Neural crest cell (in vitro differentiated cells): ENCODE data around the gene RNF225. TPM values are rescaled to one million over a fixed set of nuclear protein-coding genes. Genes with fewer than 3 reads are reported as not detected.

Experiments
- DNase-seq: peaks from one replicate; pipeline ENCODE4 v3.0.0; 2021; ENCODE audit warnings: low read depth, mixed read lengths, low spot score
- H3K27ac Mint-ChIP-seq: one replicate; pipeline ENCODE4 v1.8.0; 2021; ENCODE audit warnings: mild to moderate bottlenecking, mixed read lengths; ENCODE audit not compliant: unreplicated experiment
- H3K27me3 Mint-ChIP-seq: 2 replicates; pipeline ENCODE4 v1.8.0; 2021; ENCODE audit warnings: low read depth, mild to moderate bottlenecking, mixed read lengths
- H3K36me3 Mint-ChIP-seq: 2 replicates; pipeline ENCODE4 v1.8.0; 2021; ENCODE audit warnings: low read depth, mild to moderate bottlenecking, mixed read lengths
- H3K4me1 Mint-ChIP-seq: 2 replicates; pipeline ENCODE4 v1.8.0; 2021; ENCODE audit warnings: mixed read lengths
- H3K4me3 Mint-ChIP-seq: one replicate; pipeline ENCODE4 v1.8.0; 2021; ENCODE audit warnings: mild to moderate bottlenecking, mixed read lengths
- H3K9me3 Mint-ChIP-seq: 2 replicates; pipeline ENCODE4 v1.8.0; 2021; ENCODE audit warnings: mixed read lengths
- CTCF ChIP-seq: fragments of 200-600 bp; sonication (generic); conservative IDR thresholded peaks from 2 replicates; pipeline ENCODE4 v1.5.0; 2021; ENCODE audit warnings: antibody characterized with exemption, mild to moderate bottlenecking
- total RNA-seq: library from RNA; stranded (reverse); gene quantifications from 2 replicates; pipeline ENCODE4 v1.2.1, GENCODE V29; 2021

Gene RNF225
- total RNA-seq, 1 donor from 2014 or later = 1.5 TPM

- Mint-ChIP-seq H3K27ac (peak overlapping the region; percentile 99), H3K4me1 (peaks cover 15% of the 10 kb centered on the region), H3K36me3 (no peaks in the 10 kb centered on the region), H3K9me3 (no peaks in the 10 kb centered on the region), H3K27me3 (peaks cover 2% of the 10 kb centered on the region), H3K4me3 (peak overlapping the region; percentile 98)
- DNase-seq = no peak
- TF ChIP-seq CTCF = no peak
These were observed 33.6 kb upstream of the RNF225 start for GRCh38 chr19:58361900-58362271.

DNA sequence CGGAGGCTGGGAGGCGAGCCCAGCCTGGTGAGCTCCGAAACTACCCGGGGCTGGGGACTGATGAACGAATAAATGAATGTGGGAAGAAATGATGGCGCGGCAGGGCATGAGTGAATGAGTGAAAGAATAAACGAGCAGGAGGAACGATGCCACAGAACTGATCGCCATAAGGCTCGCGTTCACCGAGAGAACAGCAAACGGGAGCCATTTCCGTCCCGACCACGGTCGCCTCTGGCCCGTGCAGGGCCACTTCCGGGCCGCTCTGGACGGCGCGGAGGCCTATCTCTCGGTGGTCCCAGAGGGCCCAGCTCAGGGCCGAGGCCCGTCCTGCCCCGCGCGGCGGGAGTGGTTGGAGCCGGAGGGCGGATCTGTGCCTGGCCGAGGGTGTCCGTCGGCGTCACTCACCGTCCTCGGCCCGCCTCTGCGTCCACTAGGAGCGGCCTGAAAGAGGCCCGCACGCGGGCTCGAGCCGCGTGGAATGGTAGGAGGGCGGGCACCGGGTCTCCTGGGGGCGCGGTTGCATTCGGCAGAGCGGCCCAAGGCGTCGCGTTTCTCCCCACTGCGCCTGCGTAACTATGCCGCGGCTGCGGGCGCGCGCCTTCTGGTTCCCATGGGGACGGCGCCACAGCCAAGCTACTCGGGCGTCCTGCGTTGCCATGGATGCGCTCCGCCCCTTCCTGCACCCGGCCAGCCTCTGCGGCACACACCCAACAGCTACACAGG lies 33.0 kb upstream of the RNF225 start, which contains the start of gene ZNF497:
Gene ZNF497, minus strand, starts transcription at position 480 of the 723 bp plus-strand sequence. CDS start 5,116 bp downstream, outside the sequence.
- peak; percentile 93 for DNase-seq
- Mint-ChIP-seq H3K4me1 (peaks cover 15% of the 10 kb centered on the region), H3K27me3 (peaks cover 2% of the 10 kb centered on the region), H3K27ac (peak within 1 kb of the TSS; percentile 99), H3K36me3 (no peaks in the 10 kb centered on the region), H3K4me3 (peak within 1 kb of the TSS; percentile 98), H3K9me3 (no peaks in the 10 kb centered on the region)
- TF ChIP-seq CTCF = no peak

DNA sequence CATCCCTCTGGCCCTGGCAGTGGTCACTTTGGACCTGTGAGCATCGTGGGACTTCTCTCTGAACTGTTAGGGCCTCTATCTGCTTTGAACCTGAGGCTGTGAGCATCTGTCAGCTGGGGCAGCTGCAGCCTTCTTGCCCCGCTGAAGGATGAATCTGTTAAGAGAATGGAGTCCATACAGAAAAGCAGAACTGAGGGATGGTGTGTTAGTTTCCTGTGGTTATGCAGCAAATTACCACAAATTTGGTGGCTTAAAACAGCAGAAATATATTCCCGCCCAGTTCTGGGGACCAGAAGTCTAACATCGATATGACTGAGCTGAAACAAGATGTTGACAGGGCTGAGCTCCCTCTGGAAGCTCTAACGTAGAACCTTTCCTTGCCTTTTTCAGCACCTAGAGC lies 31.3 kb upstream of the RNF225 start:
- no peaks in the 10 kb centered on the region for H3K36me3 Mint-ChIP-seq
- DNase-seq = no peak
- no peaks in the 10 kb centered on the region for H3K9me3 Mint-ChIP-seq
- H3K27me3 Mint-ChIP-seq = peaks cover 2% of the 10 kb centered on the region
- peaks cover 15% of the 10 kb centered on the region for H3K4me1 Mint-ChIP-seq
- H3K4me3 Mint-ChIP-seq = peak overlapping the region; percentile 69
- TF ChIP-seq CTCF = no peak
- H3K27ac Mint-ChIP-seq = no peak overlapping the region

DNA sequence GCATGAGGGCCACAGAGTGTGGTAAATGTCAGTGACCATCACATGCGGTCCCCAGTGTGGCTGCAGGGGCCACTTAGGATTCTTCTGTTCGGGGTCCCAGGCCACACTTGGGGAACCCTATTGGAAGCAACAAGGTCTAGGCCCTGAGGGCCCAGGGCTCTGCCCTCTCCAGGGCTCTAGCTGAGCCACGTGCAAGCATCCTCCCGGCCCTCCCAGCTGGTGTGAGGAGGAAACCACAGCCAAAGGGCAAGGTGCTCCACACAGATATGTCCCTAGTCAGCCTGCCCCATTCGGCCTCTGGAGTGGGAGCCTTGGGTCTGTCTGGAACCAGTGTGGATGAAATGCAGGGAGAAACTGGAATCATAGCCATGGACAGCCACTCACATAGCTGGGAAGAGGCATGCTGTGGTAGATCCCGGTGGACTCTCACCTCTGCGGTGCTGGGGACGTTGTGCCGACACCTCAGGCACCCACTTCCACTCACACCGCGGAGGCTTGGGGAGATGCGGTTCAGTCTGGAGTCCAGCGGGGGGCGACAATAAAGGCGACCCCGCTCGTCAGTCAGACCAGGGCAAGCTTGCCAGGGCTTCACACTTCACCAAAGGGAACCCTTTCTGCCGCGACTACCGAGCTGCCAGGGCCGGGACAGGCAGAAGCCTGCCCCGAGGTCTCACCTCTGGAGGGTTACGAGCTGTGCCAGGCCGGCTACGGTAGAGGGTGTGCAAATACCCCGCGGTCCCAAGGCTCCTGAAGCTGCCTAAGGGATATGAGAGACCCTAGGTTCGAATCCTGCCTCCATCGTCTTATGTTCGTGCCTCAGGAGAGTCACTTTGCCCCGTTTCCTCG lies 28.6 kb upstream of the RNF225 start:
- Mint-ChIP-seq H3K4me3 (peak overlapping the region; percentile 49), H3K4me1 (peaks cover 6% of the 10 kb centered on the region), H3K9me3 (no peaks in the 10 kb centered on the region), H3K27ac (no peak overlapping the region), H3K36me3 (no peaks in the 10 kb centered on the region), H3K27me3 (peaks cover 2% of the 10 kb centered on the region)
- TF ChIP-seq CTCF = no peak
- no peak for DNase-seq

DNA sequence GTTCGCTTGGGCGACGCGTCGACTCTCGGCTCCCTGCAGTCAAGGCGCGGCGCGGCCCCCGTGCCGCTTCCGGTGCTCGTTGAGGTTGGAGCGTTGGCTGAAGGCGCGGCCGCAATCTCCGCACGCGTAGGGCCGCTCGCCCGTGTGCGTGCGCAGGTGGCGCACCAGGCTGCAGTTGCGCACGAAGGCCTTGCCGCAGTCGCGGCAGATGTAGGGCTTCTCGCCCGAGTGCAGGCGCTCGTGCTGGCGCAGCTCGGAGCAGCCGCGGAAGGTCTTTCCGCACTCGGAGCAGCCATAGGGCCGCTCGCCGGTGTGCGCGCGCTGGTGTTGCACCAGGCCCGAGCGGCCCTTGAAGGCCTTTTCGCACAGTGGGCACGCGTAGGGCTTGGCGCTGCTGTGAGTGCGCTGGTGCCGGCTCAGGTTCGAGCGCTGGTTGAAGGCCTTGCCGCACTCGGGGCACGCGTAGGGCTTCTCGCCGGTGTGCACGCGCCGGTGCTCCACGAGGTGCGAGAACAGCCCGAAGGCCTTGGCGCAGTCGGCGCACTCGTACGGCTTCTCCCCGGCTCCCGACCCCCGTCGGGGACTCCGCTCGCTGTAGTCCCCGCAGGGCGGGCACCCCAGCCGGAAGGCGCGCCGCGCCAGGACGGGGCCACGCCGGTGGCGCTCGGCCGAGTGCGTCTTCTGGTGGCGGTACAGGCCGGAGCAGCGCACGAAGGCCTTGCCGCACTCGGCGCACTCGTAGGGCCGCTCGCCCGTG lies 27.6 kb upstream of the RNF225 start:
- no peaks in the 10 kb centered on the region for H3K27me3 Mint-ChIP-seq
- no peak for TF ChIP-seq CTCF

More for the DNA sequence above, 27.6 kb upstream of the RNF225 start:
- no peak for DNase-seq
- Mint-ChIP-seq H3K27ac (no peak overlapping the region), H3K4me1 (no peaks in the 10 kb centered on the region), H3K4me3 (no peak overlapping the region), H3K9me3 (no peaks in the 10 kb centered on the region), H3K36me3 (no peaks in the 10 kb centered on the region)
